Astrocyte of the spinal cord (primary cell): ENCODE data around the gene MGAT5.

Experiments
- DNase-seq: peaks from one replicate; pipeline ENCODE4 v3.0.0; 2011; ENCODE audit warnings: low read depth, low spot score
- H3K4me3 ChIP-seq: 2 replicates; pipeline ENCODE4 v1.5.1; 2011; ENCODE audit warnings: low read depth, mild to moderate bottlenecking, low read length, moderate library complexity
- in situ Hi-C: cut with HindIII; loops from 2 replicates; pipeline ENCODE4 v1.10.0; 2017; ENCODE audit warnings: low sequenced_read_pairs
- TF ChIP-seq, protein P1 (sequence below): IDR thresholded peaks from 2 replicates; pipeline ENCODE4 v1.5.1; 2012; ENCODE audit warnings: low read depth, mild to moderate bottlenecking, low read length, inconsistent platforms

Gene MGAT5

DNA sequence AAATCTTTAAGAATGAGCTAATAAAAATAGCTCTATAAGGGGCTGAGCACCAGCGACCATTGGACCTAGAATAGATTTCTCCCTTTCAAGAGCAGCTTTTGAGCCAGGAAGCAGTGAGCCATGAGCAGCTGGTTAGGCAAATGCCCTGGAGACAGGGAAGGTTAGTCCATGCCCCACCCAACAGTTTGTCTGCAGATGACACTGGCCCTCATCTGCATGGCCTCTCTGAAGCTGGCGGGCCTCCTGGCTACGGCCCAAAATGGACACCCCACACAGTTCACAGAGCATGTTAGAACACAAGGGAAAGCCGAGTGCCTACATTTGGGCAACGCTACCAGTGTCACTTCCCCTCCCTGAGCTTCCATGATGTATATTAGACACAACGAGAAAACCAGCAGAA is 201.1 kb downstream of the MGAT5 start:
- no peak for DNase-seq
- in situ Hi-C loops, result no loop called here
- TF ChIP-seq, protein P1, sequence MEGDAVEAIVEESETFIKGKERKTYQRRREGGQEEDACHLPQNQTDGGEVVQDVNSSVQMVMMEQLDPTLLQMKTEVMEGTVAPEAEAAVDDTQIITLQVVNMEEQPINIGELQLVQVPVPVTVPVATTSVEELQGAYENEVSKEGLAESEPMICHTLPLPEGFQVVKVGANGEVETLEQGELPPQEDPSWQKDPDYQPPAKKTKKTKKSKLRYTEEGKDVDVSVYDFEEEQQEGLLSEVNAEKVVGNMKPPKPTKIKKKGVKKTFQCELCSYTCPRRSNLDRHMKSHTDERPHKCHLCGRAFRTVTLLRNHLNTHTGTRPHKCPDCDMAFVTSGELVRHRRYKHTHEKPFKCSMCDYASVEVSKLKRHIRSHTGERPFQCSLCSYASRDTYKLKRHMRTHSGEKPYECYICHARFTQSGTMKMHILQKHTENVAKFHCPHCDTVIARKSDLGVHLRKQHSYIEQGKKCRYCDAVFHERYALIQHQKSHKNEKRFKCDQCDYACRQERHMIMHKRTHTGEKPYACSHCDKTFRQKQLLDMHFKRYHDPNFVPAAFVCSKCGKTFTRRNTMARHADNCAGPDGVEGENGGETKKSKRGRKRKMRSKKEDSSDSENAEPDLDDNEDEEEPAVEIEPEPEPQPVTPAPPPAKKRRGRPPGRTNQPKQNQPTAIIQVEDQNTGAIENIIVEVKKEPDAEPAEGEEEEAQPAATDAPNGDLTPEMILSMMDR, result no peak
- H3K4me3 ChIP-seq, result no peak overlapping the region

GRCh38 chr2:134455426-134455825 is 201.6 kb downstream of the MGAT5 start:
- no peak overlapping the region for H3K4me3 ChIP-seq
- in situ Hi-C loops, result no loop called here
- TF ChIP-seq, protein P1, result no peak
- no peak for DNase-seq

DNA sequence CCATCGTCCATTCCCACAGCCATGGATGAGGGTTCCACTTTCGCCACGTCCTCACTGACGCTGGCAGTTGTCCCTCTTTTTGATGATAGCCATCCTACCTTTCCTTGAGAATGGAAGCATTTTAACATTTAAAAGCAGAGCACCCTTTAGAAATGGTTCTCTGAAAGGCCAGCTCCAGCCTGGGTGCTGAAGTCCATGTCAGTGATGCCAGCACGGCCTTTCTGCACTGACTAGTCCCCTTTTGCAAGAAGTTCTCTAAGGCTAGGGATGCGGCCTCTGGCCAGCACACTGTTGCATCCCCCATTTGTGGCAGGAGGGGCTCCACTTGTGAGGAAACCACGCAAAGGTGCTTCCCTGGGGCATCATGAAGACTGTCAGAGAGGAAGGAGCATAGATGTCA is 203.5 kb downstream of the MGAT5 start:
- TF ChIP-seq, protein P1, result no peak
- no peak overlapping the region for H3K4me3 ChIP-seq
- in situ Hi-C loops, result no loop called here
- no peak for DNase-seq

DNA sequence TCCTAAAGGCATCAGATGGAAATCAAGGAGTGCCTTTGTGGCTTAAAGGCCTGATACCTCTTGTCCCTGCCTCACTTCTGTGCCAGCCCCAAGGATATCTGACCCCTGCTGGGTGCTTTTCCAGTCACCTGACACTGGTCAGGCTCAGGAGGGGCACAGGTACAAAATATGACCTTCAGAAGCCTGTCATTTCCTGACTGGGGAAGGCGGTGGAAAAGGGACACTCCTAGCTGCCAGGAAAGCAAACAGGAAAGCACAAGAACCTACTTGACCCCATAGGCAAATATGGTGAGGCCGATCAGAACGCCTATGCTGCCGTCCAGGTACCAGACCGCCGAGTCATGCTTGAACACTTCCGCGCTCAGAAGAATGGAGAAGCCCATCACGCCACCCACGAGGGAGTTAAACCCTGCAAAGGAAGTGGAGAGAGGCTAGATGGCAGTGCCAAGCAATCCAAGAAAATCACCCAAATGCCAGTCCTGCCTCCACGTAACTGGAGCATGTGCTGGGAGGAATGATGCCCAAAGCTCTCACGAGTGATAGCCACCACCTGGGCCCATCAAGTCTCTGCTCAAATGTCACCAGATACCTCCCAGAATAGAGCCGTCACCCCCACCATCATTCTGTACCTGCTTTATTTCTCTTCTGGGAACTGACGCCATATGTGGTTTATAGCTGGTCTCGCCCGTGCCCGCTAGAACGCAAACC is 204.0 kb downstream of the MGAT5 start:
- TF ChIP-seq, protein P1, result no peak
- in situ Hi-C loops, result no loop called here
- DNase-seq, result no peak
- H3K4me3 ChIP-seq, result no peak overlapping the region

DNA sequence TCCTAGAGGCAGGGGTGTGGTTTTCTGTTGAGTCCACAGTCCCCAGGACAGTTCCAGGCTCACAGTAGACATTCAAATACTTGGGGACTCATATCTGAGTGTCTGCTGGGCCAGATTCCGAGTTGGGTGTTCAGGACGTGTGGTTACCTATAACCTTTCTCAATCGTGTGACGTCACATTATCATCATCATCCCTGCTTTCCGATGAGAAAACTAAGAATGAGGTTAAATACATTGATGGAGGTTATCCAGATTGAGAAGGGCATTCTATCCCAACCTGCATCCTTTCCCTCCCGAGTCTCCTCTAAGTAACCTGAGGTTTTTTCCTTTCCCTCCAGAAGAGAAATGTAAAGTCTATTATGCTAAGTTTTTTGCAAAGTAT is 204.6 kb downstream of the MGAT5 start:
- DNase-seq, result no peak
- TF ChIP-seq, protein P1, result no peak
- in situ Hi-C loops, result no loop called here

GRCh38 chr2:134458950-134459349 is 205.1 kb downstream of the MGAT5 start:
- no peak overlapping the region for H3K4me3 ChIP-seq
- TF ChIP-seq, protein P1, result no peak
- DNase-seq, result no peak
- in situ Hi-C loops, result no loop called here

More for the DNA sequence above, 204.6 kb downstream of the MGAT5 start:
- no peak overlapping the region for H3K4me3 ChIP-seq
